Nephron progenitor cell (in vitro differentiated cells): ENCODE data around the gene MXRA8.
A peak's percentile ranks its signal among the peaks of the same experiment; 100 is the strongest.

Experiments
- DNase-seq: peaks from one replicate; pipeline ENCODE4 v3.0.0; 2021
- H3K27ac Mint-ChIP-seq: 2 replicates; pipeline ENCODE4 v1.8.0; 2021; ENCODE audit warnings: mild to moderate bottlenecking, moderate library complexity, mixed read lengths
- H3K27me3 Mint-ChIP-seq: 2 replicates; pipeline ENCODE4 v1.8.0; 2021; ENCODE audit warnings: mild to moderate bottlenecking, low read depth, mixed read lengths; ENCODE audit not compliant: poor library complexity
- H3K36me3 Mint-ChIP-seq: 2 replicates; pipeline ENCODE4 v1.8.0; 2021; ENCODE audit warnings: low read depth, mixed read lengths
- H3K4me1 Mint-ChIP-seq: 2 replicates; pipeline ENCODE4 v1.8.0; 2021; ENCODE audit warnings: mixed read lengths
- H3K4me3 Mint-ChIP-seq: 2 replicates; pipeline ENCODE4 v1.8.0; 2021; ENCODE audit warnings: mild to moderate bottlenecking, moderate library complexity, mixed read lengths
- H3K9me3 Mint-ChIP-seq: 2 replicates; pipeline ENCODE4 v1.8.0; 2021; ENCODE audit warnings: mild to moderate bottlenecking, moderate library complexity, mixed read lengths
- TF ChIP-seq, protein P1 (sequence below): fragments of 200-600 bp; sonication (generic); IDR thresholded peaks from 2 replicates; pipeline ENCODE4 v1.5.0; 2021; ENCODE audit warnings: antibody characterized with exemption

The MXRA8 gene, protein sequence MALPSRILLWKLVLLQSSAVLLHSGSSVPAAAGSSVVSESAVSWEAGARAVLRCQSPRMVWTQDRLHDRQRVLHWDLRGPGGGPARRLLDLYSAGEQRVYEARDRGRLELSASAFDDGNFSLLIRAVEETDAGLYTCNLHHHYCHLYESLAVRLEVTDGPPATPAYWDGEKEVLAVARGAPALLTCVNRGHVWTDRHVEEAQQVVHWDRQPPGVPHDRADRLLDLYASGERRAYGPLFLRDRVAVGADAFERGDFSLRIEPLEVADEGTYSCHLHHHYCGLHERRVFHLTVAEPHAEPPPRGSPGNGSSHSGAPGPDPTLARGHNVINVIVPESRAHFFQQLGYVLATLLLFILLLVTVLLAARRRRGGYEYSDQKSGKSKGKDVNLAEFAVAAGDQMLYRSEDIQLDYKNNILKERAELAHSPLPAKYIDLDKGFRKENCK

DNA sequence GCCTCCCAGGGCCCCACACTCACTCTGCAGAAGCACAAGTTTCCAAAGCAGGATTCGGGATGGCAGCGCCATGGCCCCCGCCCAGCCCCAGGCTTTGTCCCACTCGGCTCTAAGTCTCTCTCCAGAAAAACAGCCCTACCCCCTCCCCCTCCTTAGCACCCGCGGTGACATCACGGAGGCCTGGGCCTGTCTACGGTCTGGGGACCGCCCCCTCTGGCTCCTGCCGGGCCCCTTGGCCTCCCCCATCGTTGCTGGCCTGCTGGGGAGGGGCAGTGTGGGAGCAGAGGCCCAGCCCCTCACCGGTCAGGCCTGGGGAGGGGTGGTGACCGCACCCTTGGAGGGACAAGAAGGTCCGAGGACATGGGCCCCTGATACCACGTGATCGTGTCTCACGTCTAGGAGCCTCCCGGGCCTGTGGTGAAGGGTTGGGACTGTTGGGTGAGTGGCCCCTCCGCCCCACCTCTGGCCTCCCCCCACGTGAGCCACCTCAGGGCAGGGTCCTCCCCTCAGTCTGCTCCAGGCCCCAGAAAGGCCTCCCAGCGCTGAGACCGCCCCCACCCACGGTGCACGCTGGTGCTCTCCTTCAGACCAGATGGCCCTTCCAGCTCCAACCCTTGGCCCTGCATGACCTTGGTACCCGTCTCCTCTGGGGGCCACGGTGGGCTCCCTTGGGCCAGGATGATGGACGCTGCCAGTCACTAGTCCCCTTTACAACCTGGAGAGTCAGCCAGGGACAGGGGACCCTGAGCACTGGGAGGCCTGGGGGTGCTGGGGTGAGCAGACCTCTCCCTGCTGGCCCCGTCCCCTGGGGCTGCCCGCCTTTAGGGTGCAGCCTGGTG is at the start of gene MXRA8:
Gene MXRA8 (minus strand): TSS at position 123 of the 839 bp plus-strand sequence. CDS start 51 bp downstream, at position 72.
- TF ChIP-seq, protein P1, sequence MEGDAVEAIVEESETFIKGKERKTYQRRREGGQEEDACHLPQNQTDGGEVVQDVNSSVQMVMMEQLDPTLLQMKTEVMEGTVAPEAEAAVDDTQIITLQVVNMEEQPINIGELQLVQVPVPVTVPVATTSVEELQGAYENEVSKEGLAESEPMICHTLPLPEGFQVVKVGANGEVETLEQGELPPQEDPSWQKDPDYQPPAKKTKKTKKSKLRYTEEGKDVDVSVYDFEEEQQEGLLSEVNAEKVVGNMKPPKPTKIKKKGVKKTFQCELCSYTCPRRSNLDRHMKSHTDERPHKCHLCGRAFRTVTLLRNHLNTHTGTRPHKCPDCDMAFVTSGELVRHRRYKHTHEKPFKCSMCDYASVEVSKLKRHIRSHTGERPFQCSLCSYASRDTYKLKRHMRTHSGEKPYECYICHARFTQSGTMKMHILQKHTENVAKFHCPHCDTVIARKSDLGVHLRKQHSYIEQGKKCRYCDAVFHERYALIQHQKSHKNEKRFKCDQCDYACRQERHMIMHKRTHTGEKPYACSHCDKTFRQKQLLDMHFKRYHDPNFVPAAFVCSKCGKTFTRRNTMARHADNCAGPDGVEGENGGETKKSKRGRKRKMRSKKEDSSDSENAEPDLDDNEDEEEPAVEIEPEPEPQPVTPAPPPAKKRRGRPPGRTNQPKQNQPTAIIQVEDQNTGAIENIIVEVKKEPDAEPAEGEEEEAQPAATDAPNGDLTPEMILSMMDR: no peak
- Mint-ChIP-seq H3K27me3 (peaks cover 5% of the 10 kb centered on the region), H3K9me3 (no peaks in the 10 kb centered on the region), H3K27ac (peak within 1 kb of the TSS; percentile 99), H3K4me1 (peaks cover 59% of the 10 kb centered on the region), H3K36me3 (no peaks in the 10 kb centered on the region), H3K4me3 (peak within 1 kb of the TSS; percentile 86)
- peak; percentile 63 for DNase-seq

DNA sequence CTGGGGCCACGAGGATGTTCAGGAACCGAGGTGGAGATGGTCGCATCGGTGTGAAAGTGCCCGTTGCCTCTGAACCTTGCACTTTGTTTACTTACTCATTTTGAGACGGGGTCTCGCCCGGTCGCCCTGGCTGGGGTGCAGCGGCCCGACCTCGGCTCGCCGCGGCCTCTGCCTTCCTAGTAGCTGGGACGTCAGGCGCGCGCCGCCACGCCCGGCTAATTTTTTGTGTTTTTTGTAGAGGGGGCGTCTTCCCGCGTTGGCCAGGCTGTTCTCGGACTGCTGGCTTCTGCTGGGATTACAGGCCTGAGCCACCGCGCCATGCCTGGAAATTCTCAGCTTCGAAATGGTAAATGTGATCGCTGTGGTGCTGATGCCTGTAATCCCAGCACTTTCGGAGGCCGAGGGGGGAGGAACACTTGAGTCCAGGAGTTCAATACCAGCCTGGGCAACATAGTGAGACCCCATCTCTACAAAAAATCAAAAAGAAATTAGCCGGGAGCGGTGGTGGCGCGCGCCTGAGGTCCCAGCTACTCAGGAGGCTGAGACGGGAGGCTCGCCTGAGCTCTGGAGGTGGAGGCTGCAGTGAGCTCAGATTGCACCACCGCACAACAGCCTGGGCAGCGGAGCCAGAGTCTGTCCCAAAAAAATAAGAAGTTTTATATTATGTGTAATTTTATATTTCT is 49.4 kb upstream of the MXRA8 start:
- peaks cover 39% of the 10 kb centered on the region for H3K36me3 Mint-ChIP-seq
- peak; percentile 66 for DNase-seq
- H3K9me3 Mint-ChIP-seq: peaks cover 10% of the 10 kb centered on the region
- H3K27me3 Mint-ChIP-seq: peaks cover 6% of the 10 kb centered on the region
- H3K4me3 Mint-ChIP-seq: peak overlapping the region; percentile 92
- peak overlapping the region; percentile 59 for H3K27ac Mint-ChIP-seq
- H3K4me1 Mint-ChIP-seq: peaks cover 44% of the 10 kb centered on the region
- TF ChIP-seq, protein P1: no peak

DNA sequence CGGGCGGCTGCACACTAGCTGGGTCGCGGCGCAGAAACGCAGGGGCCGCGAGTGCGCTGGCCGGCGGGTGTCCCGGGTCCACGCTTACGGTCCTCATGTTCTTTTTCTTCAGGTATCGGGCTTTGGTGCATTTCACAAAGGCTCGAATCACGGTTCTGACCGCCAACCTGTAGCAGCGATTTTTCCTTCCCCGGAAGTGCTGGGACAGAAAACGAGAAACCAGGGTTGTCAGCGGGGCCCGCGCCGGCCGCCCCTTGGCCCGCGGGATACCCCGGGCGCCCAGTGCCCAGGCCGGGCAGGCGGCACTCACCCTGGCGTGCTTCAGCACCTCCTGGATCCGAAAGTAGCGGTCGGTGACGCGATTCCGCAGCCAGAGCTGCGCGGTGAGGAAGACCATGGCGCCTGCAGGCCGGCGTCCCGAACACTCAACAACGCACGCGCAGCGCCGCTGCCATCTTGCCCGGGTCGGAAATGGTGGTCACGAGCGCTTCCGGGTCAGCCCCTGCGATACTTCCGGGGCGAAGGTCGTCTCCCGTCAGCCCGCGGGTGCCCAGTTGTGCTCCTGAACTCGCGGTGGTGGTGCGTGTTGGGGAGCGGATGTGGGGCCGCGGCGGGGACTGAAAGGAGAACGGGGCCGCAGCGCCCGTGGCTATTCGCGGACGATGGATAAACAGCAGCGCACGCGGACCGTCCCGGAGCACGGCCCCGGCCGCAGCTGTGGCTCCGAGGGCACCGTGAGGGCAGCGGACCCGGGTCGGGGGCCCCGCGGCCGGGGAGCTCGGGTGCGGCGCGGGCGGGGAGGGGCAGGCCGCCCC is 48.7 kb upstream of the MXRA8 start, which contains the start of gene MRPL20:
Gene MRPL20 (minus strand): TSS at position 473 of the 815 bp plus-strand sequence. CDS start 76 bp downstream, at position 397.
- Mint-ChIP-seq H3K4me3 (peak within 1 kb of the TSS; percentile 92), H3K27ac (peak within 1 kb of the TSS; percentile 96), H3K9me3 (peaks cover 4% of the 10 kb centered on the region), H3K27me3 (peaks cover 5% of the 10 kb centered on the region), H3K36me3 (peaks cover 38% of the 10 kb centered on the region), H3K4me1 (peaks cover 49% of the 10 kb centered on the region)
- TF ChIP-seq, protein P1: no peak
- peak; percentile 92 for DNase-seq

DNA sequence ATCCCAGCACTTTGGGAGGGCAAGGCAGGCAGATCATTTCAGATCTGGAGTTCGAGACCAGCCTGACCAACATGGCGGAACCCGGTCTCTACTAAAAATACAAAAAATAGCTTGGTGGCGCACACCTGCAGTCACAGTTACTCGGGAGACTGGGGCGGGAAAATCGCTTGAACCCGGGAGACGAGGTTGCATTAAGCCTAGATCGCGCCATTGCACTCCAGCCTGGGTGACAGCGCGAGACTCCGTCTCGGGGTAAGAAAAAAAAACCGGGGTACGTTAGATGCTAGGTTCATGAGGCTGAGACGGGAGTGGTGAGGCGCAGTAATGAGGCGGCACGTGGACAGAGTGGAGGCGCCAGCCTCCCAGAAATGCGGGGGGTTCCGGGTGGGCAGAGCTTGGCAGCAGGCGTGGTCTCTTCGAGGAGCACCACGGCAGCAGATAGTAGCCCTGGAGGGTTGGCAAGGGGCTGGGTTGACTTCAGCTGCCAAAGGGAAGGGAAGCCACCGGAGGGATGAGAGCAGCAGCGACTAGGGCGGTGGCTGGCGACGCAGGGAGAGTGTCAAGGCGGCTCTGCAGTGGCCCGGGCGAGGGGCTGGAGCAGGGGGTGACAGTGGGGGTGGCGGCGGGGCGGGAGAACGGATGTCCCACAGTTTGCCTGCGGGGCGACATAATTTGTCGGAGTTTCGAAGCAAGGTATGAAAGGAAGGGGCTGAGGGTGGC is 47.9 kb upstream of the MXRA8 start:
- peaks cover 38% of the 10 kb centered on the region for H3K36me3 Mint-ChIP-seq

More for the DNA sequence above, 47.9 kb upstream of the MXRA8 start:
- TF ChIP-seq, protein P1: no peak
- peaks cover 51% of the 10 kb centered on the region for H3K4me1 Mint-ChIP-seq
- peak overlapping the region; percentile 92 for H3K4me3 Mint-ChIP-seq
- peaks cover 2% of the 10 kb centered on the region for H3K27me3 Mint-ChIP-seq
- DNase-seq: no peak
- peaks cover under 1% of the 10 kb centered on the region for H3K9me3 Mint-ChIP-seq
- peak overlapping the region; percentile 96 for H3K27ac Mint-ChIP-seq
